ENCODE data around the gene AHNAK.

GRCh38 chr11:62492586-62492985 lies 54.0 kb downstream of the AHNAK start:
- TF ChIP-seq NR2F2 (IDR thresholded peaks at IDR 0.05) = no peak
- no peak for TF ChIP-seq RXRA (IDR thresholded peaks at IDR 0.05)
- TF ChIP-seq, protein P1, sequence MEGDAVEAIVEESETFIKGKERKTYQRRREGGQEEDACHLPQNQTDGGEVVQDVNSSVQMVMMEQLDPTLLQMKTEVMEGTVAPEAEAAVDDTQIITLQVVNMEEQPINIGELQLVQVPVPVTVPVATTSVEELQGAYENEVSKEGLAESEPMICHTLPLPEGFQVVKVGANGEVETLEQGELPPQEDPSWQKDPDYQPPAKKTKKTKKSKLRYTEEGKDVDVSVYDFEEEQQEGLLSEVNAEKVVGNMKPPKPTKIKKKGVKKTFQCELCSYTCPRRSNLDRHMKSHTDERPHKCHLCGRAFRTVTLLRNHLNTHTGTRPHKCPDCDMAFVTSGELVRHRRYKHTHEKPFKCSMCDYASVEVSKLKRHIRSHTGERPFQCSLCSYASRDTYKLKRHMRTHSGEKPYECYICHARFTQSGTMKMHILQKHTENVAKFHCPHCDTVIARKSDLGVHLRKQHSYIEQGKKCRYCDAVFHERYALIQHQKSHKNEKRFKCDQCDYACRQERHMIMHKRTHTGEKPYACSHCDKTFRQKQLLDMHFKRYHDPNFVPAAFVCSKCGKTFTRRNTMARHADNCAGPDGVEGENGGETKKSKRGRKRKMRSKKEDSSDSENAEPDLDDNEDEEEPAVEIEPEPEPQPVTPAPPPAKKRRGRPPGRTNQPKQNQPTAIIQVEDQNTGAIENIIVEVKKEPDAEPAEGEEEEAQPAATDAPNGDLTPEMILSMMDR (IDR thresholded peaks at IDR 0.05; ENCODE audit: low read depth, low read length, missing input control) = no peak
- no peak for TF ChIP-seq TAF1 (conservative IDR thresholded peaks at IDR 0.05)
- TF ChIP-seq EGR1 (IDR thresholded peaks at IDR 0.05; ENCODE audit: low read depth in 2 of 2) = no peak
- no peak for TF ChIP-seq JUND (IDR thresholded peaks at IDR 0.05)
- TF ChIP-seq REST (IDR thresholded peaks at IDR 0.05) = no peak
- no peak for TF ChIP-seq RAD21 (IDR thresholded peaks at IDR 0.05)
- no peak for TF ChIP-seq YY1 (IDR thresholded peaks at IDR 0.05)
- TF ChIP-seq, protein P2, sequence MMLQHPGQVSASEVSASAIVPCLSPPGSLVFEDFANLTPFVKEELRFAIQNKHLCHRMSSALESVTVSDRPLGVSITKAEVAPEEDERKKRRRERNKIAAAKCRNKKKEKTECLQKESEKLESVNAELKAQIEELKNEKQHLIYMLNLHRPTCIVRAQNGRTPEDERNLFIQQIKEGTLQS (IDR thresholded peaks at IDR 0.05) = no peak
